ENCODE results near the gene MRPL27.
A peak's percentile ranks its signal among the peaks of the same experiment; 100 is the strongest.

The MRPL27 gene

GRCh38 chr17:50364061-50364458 is 8.9 kb downstream of the MRPL27 start:
- peaks cover 10% of the 10 kb centered on the region for H3K4me1 ChIP-seq (ENCODE audit: low read depth, poor library complexity, severe bottlenecking)
- no peak for TF ChIP-seq CTCF (conservative IDR thresholded peaks at IDR 0.05; ENCODE audit: low read depth, low read length)
- H4K20me1 ChIP-seq (ENCODE audit: insufficient read depth): no peaks in the 10 kb centered on the region
- no peaks in the 10 kb centered on the region for H3K27me3 ChIP-seq (ENCODE audit: insufficient read depth, low read depth)
- H3K4me3 ChIP-seq (IDR thresholded peaks at IDR 0.05; ENCODE audit: insufficient read depth, low read depth, low read length): no peak overlapping the region
- H3K4me2 ChIP-seq: no peak overlapping the region
- no peak overlapping the region for H3K27ac ChIP-seq
- H3K36me3 ChIP-seq (ENCODE audit: insufficient read depth): 0 out of 2 replicates have a peak, but pooled peaks cover 4% of the 10 kb centered on the region
- no peak overlapping the region for H2AFZ ChIP-seq (ENCODE audit: low read depth)
- no peak overlapping the region for H3K9ac ChIP-seq
- no peaks in the 10 kb centered on the region for H3K79me2 ChIP-seq (ENCODE audit: insufficient read depth, low read depth)

- no peaks in the 10 kb centered on the region for H3K79me2 ChIP-seq (ENCODE audit: insufficient read depth, low read depth)
- peaks cover 10% of the 10 kb centered on the region for H3K4me1 ChIP-seq (ENCODE audit: low read depth, poor library complexity, severe bottlenecking)
- H3K27ac ChIP-seq: no peak overlapping the region
- no peaks in the 10 kb centered on the region for H3K27me3 ChIP-seq (ENCODE audit: insufficient read depth, low read depth)
- H3K36me3 ChIP-seq (ENCODE audit: insufficient read depth): 0 out of 2 replicates have a peak, but pooled peaks cover 4% of the 10 kb centered on the region
- H2AFZ ChIP-seq (ENCODE audit: low read depth): no peak overlapping the region
- no peak overlapping the region for H3K9ac ChIP-seq
- H4K20me1 ChIP-seq (ENCODE audit: insufficient read depth): no peaks in the 10 kb centered on the region
- TF ChIP-seq CTCF (conservative IDR thresholded peaks at IDR 0.05; ENCODE audit: low read depth, low read length): no peak
- no peak overlapping the region for H3K4me3 ChIP-seq (IDR thresholded peaks at IDR 0.05; ENCODE audit: insufficient read depth, low read depth, low read length)
- H3K4me2 ChIP-seq: no peak overlapping the region
These were observed 9.5 kb downstream of the MRPL27 start for GRCh38 chr17:50363217-50364060.

GRCh38 chr17:50362661-50363060 is 10.3 kb downstream of the MRPL27 start:
- H3K9ac ChIP-seq: no peak overlapping the region
- no peak overlapping the region for H2AFZ ChIP-seq (ENCODE audit: low read depth)
- TF ChIP-seq CTCF (conservative IDR thresholded peaks at IDR 0.05; ENCODE audit: low read depth, low read length): no peak
- no peaks in the 10 kb centered on the region for H3K36me3 ChIP-seq (ENCODE audit: insufficient read depth)
- H3K4me1 ChIP-seq (ENCODE audit: low read depth, poor library complexity, severe bottlenecking): peaks cover 10% of the 10 kb centered on the region
- no peaks in the 10 kb centered on the region for H3K27me3 ChIP-seq (ENCODE audit: insufficient read depth, low read depth)
- H3K27ac ChIP-seq: no peak overlapping the region
- no peaks in the 10 kb centered on the region for H4K20me1 ChIP-seq (ENCODE audit: insufficient read depth)
- no peak overlapping the region for H3K4me3 ChIP-seq (IDR thresholded peaks at IDR 0.05; ENCODE audit: insufficient read depth, low read depth, low read length)
- no peak overlapping the region; the same call in 1 of the 2 replicates for H3K4me2 ChIP-seq
- no peaks in the 10 kb centered on the region for H3K79me2 ChIP-seq (ENCODE audit: insufficient read depth, low read depth)

- Histone ChIP-seq H3K4me1 (ENCODE audit: low read depth, poor library complexity, severe bottlenecking) (peaks cover 10% of the 10 kb centered on the region), H3K9ac (no peak overlapping the region), H3K27ac (no peak overlapping the region), H3K36me3 (ENCODE audit: insufficient read depth) (no peaks in the 10 kb centered on the region), H2AFZ (ENCODE audit: low read depth) (no peak overlapping the region), H3K4me2 (no peak overlapping the region; the same call in 1 of the 2 replicates), H3K4me3 (IDR thresholded peaks at IDR 0.05; ENCODE audit: insufficient read depth, low read depth, low read length) (no peak overlapping the region), H4K20me1 (ENCODE audit: insufficient read depth) (no peaks in the 10 kb centered on the region), H3K27me3 (ENCODE audit: insufficient read depth, low read depth) (no peaks in the 10 kb centered on the region), H3K79me2 (ENCODE audit: insufficient read depth, low read depth) (no peaks in the 10 kb centered on the region)
- peak; percentile 90 for TF ChIP-seq CTCF (conservative IDR thresholded peaks at IDR 0.05; ENCODE audit: low read depth, low read length)
These were observed 11.2 kb downstream of the MRPL27 start for GRCh38 chr17:50361561-50362480.

Data from KMS-11 (cell line).